Colon (tissue), 2 donors: ENCODE results near the gene TEX19.
"Not testable (repeated sequence)": the region's sequence is repeated elsewhere in the genome, so short reads cannot be mapped to it uniquely, and the experiment has no call there.

ENCODE experiments used
- FAIRE-seq: peaks from 2 replicates; lab custom pipeline; 2012; peaks lifted over from hg19 to GRCh38; lab: Jason Lieb, UNC
- donor health status: control.
- donor health status: control.

The TEX19 gene

GRCh38 chr17:82377294-82377693 lies 18.2 kb downstream of the TEX19 start:
- not testable (repeated sequence) for FAIRE-seq

- no peak for FAIRE-seq
Measured at GRCh38 chr17:82377924-82378740, 19.1 kb downstream of the TEX19 start.

DNA sequence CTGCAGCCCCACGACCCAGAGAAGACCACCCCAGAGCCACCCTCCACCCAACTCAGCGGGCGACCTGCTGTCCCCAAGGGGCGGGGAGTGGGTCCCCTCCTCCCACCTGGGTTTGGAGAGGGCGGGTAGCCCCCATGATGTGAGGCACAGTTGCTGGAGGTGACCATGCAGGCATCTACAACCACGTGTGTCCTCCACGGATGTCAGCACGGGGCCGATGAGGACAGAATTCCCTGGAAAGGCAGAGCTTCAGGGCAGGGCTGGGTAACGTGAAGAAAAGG lies 19.6 kb downstream of the TEX19 start:
- FAIRE-seq: no peak

GRCh38 chr17:82380860-82381702 lies 22.0 kb downstream of the TEX19 start:
- no peak for FAIRE-seq

- not testable (repeated sequence) for FAIRE-seq
Measured at GRCh38 chr17:82381703-82382009, 22.6 kb downstream of the TEX19 start.

GRCh38 chr17:82382220-82382932 lies 23.3 kb downstream of the TEX19 start:
- not testable (repeated sequence) for FAIRE-seq

DNA sequence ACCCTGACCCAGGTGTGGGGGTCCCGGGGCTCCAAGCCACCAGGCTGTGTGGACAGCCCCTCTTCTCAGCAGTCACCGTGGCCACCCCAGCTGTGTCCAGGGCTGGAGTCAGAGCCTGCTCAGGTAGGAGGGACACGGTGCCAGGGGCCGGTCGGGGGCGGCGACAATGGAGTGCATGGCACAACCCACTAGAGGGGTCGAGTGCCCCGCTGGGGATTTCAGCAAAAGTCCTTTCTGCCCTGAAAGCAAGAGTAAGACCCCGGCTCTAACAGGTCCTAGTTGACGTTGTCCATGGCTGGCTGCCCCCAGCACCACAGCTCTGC lies 23.8 kb downstream of the TEX19 start:
- FAIRE-seq: no peak

DNA sequence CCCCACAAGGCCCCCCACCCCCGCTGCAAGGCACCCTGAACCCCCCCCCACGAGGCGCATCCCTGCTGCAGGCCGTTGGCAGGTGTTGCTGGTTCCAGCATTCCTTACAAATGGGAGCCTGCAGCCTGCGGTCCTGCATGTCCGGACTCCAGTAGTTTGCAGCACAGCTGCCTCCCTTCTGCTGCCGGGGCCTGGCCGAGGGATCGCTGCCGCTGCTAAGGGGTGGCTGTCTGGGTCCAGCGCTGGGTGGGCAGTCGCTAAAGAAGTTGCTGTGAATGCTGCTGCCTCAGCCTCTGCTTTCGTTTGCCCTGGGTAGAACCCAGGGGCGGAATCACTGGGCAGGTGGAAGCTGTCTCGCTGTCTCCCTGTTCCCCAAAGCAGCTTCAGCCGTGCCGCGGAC lies 24.4 kb downstream of the TEX19 start:
- FAIRE-seq: no peak

- FAIRE-seq: no peak
Measured at GRCh38 chr17:82384051-82384729, 25.1 kb downstream of the TEX19 start.

DNA sequence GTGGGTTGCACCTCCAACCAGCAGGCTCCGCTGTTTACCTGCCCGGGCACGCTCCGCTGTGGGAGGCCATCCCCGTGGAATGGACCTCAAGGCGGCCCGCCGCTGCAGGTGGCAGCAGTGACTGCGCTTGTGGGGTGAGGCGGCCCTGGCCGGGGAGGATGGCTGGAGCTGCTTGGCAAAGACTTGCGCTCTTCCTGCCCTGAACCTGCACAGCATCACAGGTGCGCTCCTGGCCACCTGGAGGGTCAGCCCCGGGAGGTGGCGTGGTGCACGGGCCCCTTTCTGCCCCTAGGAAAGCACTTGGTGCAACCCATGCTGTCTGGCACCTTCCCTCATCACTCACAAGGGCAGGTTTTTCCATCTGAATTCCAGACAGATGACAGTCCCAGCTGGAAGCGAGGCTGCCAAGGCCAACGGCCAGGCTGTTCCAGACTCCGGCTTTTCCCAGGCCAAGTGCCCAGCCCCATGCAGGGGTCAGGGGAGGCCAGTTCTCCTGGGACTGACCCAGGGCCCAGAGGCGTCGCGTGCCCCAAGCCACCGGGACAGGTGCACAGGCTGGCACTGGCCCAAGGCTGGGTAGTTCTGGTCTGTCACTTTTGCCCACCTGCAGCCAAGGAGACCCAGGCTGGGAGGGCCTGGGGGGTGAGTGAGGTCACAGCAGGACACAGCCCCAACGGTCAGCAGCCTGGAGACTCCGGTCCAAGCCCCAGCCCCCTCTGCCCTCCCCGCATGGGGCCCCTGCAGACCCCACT lies 25.9 kb downstream of the TEX19 start:
- FAIRE-seq: no peak

- no peak for FAIRE-seq
Measured at GRCh38 chr17:82385559-82386254, 26.7 kb downstream of the TEX19 start.

GRCh38 chr17:82386255-82386831 lies 27.3 kb downstream of the TEX19 start:
- no peak for FAIRE-seq

GRCh38 chr17:82386881-82387704 lies 28.0 kb downstream of the TEX19 start:
- no peak for FAIRE-seq

- FAIRE-seq: no peak
Measured at GRCh38 chr17:82387705-82388106, 28.7 kb downstream of the TEX19 start.

DNA sequence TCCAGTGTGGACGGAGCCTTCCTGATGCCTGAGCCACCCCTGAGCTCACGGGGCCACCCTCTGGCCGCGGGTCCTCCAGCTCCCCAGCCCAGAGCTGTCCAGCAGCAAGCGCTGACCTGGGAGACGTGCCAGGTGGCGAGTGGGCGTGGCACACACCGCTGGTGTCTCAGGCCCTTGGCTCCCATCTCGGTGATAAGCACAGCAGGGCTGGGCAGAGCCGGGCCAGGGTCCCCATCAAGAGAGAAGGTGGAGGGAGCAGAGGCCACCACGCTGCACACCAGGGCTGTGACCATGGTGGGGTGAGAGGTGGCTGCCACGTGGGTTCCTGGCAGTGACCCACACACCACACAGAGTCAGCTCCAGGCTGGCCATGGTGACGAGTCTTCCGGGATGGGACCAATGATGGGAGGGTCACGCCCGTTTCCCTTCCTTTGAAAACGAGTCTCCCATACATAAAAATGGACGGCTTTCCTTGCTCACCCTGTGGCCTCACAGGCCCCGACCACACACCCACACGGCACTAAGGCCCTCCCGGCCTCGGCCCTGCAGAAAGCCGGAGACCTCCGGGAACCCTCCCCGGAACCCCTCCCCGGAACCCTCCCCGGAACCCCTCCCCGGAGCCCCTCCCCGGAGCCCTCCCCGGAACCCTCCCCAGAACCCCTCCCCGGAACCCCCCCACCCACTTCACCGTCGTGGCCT lies 29.3 kb downstream of the TEX19 start:
- FAIRE-seq: no peak

GRCh38 chr17:82388922-82389283 lies 29.9 kb downstream of the TEX19 start:
- no peak for FAIRE-seq

GRCh38 chr17:82389379-82389778 lies 30.3 kb downstream of the TEX19 start:
- no peak for FAIRE-seq

DNA sequence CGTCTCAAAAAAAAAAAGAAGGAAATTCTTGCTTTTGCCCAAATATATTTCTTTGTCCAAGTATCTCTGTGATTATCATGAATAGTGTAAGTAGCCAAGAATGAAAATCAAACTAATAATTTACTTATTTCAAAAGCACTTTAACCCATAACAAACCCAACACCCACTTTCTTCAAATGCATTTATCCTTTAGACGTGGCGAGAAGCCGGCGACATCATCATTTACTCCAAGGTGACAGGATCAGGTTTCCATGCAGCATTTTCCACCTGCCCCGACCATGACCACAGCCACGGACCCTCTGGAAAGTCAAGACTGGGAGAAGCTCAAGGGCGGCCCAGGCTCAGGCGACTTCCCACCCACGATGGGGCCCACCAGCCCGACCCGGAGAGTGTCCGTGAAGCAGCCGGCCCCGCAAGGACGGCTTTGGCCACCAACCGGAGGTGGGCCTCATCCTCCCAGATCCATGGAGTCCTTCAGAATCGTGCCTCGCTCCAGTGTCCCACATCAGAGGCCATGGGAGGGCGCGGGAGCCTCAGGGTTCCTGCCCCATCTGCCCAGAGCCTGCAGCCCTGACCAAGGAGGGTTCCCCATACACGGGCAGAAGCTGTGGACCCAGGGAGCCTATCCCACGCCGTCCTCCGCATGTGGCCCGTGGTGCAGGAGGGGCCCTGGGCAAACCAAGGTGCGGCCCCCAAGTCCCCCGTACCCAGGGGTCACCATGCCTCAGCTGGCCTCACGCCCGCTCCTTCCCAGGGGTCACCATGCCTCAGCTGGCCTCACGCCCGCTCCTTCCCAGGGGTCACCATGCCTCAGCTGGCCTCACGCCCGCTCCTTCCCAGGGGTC lies 31.2 kb downstream of the TEX19 start:
- FAIRE-seq: no peak
